ENCODE results near the gene SSU72. TPM values are rescaled to one million over a fixed set of nuclear protein-coding genes. Genes with fewer than 3 reads are reported as not detected.

Gene SSU72
- total RNA-seq, 1 experiment from 2014 or later: 193 TPM

- H3K27me3 ChIP-seq (replicated peaks; ENCODE audit: insufficient read depth, low read depth, low read length, poor library complexity): no peaks in the 10 kb centered on the region
- no peak overlapping the region for H3K27ac ChIP-seq (ENCODE audit: low read depth, low read length, poor library complexity, severe bottlenecking)
- ChIA-PET CTCF (no interaction called here), POLR2A (ENCODE audit: low non-redundant PET) (no interaction called here)
- H3K4me1 ChIP-seq (ENCODE audit: insufficient read depth, low read length, poor library complexity, severe bottlenecking): peaks cover 4% of the 10 kb centered on the region
- H3K9me3 ChIP-seq (ENCODE audit: low read depth, low read length, poor library complexity, severe bottlenecking): no peaks in the 10 kb centered on the region
- TF ChIP-seq CTCF (conservative IDR thresholded peaks at IDR 0.05; ENCODE audit: low read depth, low read length) (no peak), EZH2 (IDR thresholded peaks at IDR 0.05; ENCODE audit: borderline replicate concordance, low read depth, low read length, poor library complexity, severe bottlenecking) (no peak)
- no peak overlapping the region for H3K4me3 ChIP-seq (ENCODE audit: low read depth, low read length, poor library complexity, severe bottlenecking)
- BruUV-seq (replicated peaks): no TSS peak
- intact Hi-C loops (cut with micrococcal nuclease; ENCODE audit: unreplicated experiment): no loop called here
- no peak for DNase-seq (ENCODE audit: low spot score)
- no peaks in the 10 kb centered on the region for H3K36me3 ChIP-seq (ENCODE audit: insufficient read depth, low read length, poor library complexity, severe bottlenecking)
Observed at GRCh38 chr1:1622788-1623094, 48.1 kb upstream of the SSU72 start.

- TF ChIP-seq EZH2 (IDR thresholded peaks at IDR 0.05; ENCODE audit: borderline replicate concordance, low read depth, low read length, poor library complexity, severe bottlenecking) (no peak), CTCF (conservative IDR thresholded peaks at IDR 0.05; ENCODE audit: low read depth, low read length) (no peak)
- Histone ChIP-seq H3K9me3 (ENCODE audit: low read depth, low read length, poor library complexity, severe bottlenecking) (no peaks in the 10 kb centered on the region), H3K27me3 (replicated peaks; ENCODE audit: insufficient read depth, low read depth, low read length, poor library complexity) (no peaks in the 10 kb centered on the region), H3K4me3 (ENCODE audit: low read depth, low read length, poor library complexity, severe bottlenecking) (no peak overlapping the region), H3K4me1 (ENCODE audit: insufficient read depth, low read length, poor library complexity, severe bottlenecking) (peaks cover 4% of the 10 kb centered on the region), H3K27ac (ENCODE audit: low read depth, low read length, poor library complexity, severe bottlenecking) (no peak overlapping the region), H3K36me3 (ENCODE audit: insufficient read depth, low read length, poor library complexity, severe bottlenecking) (no peaks in the 10 kb centered on the region)
- CTCF ChIA-PET: no interaction called here
- DNase-seq (ENCODE audit: low spot score): no peak
- no TSS peak for BruUV-seq (replicated peaks)
- intact Hi-C loops (cut with micrococcal nuclease; ENCODE audit: unreplicated experiment): no loop called here
- POLR2A ChIA-PET (ENCODE audit: low non-redundant PET): no interaction called here
Observed at GRCh38 chr1:1622010-1622787, 47.5 kb upstream of the SSU72 start.

GRCh38 chr1:1621173-1622009 lies 46.7 kb upstream of the SSU72 start:
- no peak for DNase-seq (ENCODE audit: low spot score)
- ChIA-PET POLR2A (ENCODE audit: low non-redundant PET) (no interaction called here), CTCF (no interaction called here)
- Histone ChIP-seq H3K36me3 (ENCODE audit: insufficient read depth, low read length, poor library complexity, severe bottlenecking) (no peaks in the 10 kb centered on the region), H3K27me3 (replicated peaks; ENCODE audit: insufficient read depth, low read depth, low read length, poor library complexity) (no peaks in the 10 kb centered on the region), H3K4me1 (ENCODE audit: insufficient read depth, low read length, poor library complexity, severe bottlenecking) (peaks cover 4% of the 10 kb centered on the region), H3K27ac (ENCODE audit: low read depth, low read length, poor library complexity, severe bottlenecking) (no peak overlapping the region), H3K9me3 (ENCODE audit: low read depth, low read length, poor library complexity, severe bottlenecking) (no peaks in the 10 kb centered on the region), H3K4me3 (ENCODE audit: low read depth, low read length, poor library complexity, severe bottlenecking) (no peak overlapping the region)
- intact Hi-C loops (cut with micrococcal nuclease; ENCODE audit: unreplicated experiment): no loop called here
- BruUV-seq (replicated peaks): no TSS peak
- TF ChIP-seq CTCF (conservative IDR thresholded peaks at IDR 0.05; ENCODE audit: low read depth, low read length) (no peak), EZH2 (IDR thresholded peaks at IDR 0.05; ENCODE audit: borderline replicate concordance, low read depth, low read length, poor library complexity, severe bottlenecking) (no peak)
